B cell (primary cell): ENCODE data around the gene C1R. TPM values are rescaled to one million over a fixed set of nuclear protein-coding genes. Genes with fewer than 3 reads are reported as not detected.

Experiments used
- ATAC-seq: fragments of 200-7000 bp; cut with Tn5 transposase; one replicate; pipeline ENCODE4 v1.10.0; 2021; ENCODE audit warnings: low read depth, mild to moderate bottlenecking, moderate number of reproducible peaks, moderate library complexity
- CTCF ChIA-PET: fragments of 350-600 bp; sonication (Branson Sonifier 250); formaldehyde crosslinking; loops from one replicate; lab custom pipeline; 2021; ENCODE audit warnings: antibody characterized with exemption, inconsistent platforms; lab: Charles Lee
- POLR2A ChIA-PET: fragments of 350-600 bp; sonication (Branson Sonifier 250); formaldehyde crosslinking; loops from one replicate; lab custom pipeline; 2021; ENCODE audit warnings: antibody characterized with exemption; lab: Charles Lee
- DNase-seq: peaks from one replicate; pipeline ENCODE4 v3.0.0; 2013
- H2AFZ ChIP-seq: 2 replicates; pipeline ENCODE4 v1.6.1; 2012; ENCODE audit warnings: mild to moderate bottlenecking, low read depth, low read length; ENCODE audit not compliant: insufficient read depth, poor library complexity, severe bottlenecking
- H3K27ac ChIP-seq, 2 donors: 1 replicate in 1 of 2; 2 replicates in 1 of 2; pipeline ENCODE4 v1.5.1; 2012 to 2013; ENCODE audit warnings: low read length in 2 of 2, mild to moderate bottlenecking in 2 of 2, moderate library complexity in 1 of 2
- H3K27me3 ChIP-seq, 4 experiments: fragments of 200-600 bp in 1 of 4; sonication (generic) in 1 of 4; replicated peaks in 1 of 4; 1 replicate in 2 of 4; 2 replicates in 2 of 4; pipeline versions ENCODE4 v1.6.1 to v1.7.0; 2013 to 2016; ENCODE audit warnings: low read length in 3 of 4, mild to moderate bottlenecking in 2 of 4, mixed read lengths in 1 of 4, moderate library complexity in 1 of 4; ENCODE audit not compliant: insufficient read depth in 4 of 4, control insufficient read depth in 3 of 4; ENCODE audit errors: control extremely low read depth in 1 of 4
- H3K36me3 ChIP-seq, 2 experiments: replicated peaks in 1 of 2; 1 replicate in 1 of 2; 2 replicates in 1 of 2; pipeline versions ENCODE4 v1.6.1 to v1.7.1; 2013; ENCODE audit warnings: low read length in 1 of 2; ENCODE audit not compliant: insufficient read depth in 2 of 2, control insufficient read depth in 1 of 2; ENCODE audit errors: control extremely low read depth in 1 of 2, extremely low read depth in 1 of 2
- H3K4me1 ChIP-seq, 2 donors: fragments of 200-600 bp in 1 of 2; sonication (generic) in 1 of 2; 1 replicate in 1 of 2; 2 replicates in 1 of 2; pipeline versions ENCODE4 v1.5.1 to v1.6.1; 2013 to 2017; ENCODE audit warnings: low read length in 2 of 2; ENCODE audit not compliant: control insufficient read depth in 2 of 2, insufficient read depth in 2 of 2
- H3K4me2 ChIP-seq: replicated peaks from 2 replicates; pipeline ENCODE3; 2012; ENCODE audit warnings: mild to moderate bottlenecking, low read depth, low read length; ENCODE audit not compliant: poor library complexity, severe bottlenecking
- H3K4me3 ChIP-seq, 5 experiments: fragments of 200-600 bp in 1 of 5; sonication (generic) in 1 of 5; 1 replicate in 3 of 5; 2 replicates in 2 of 5; pipeline versions ENCODE4 v1.5.1 to v1.7.0; 2011 to 2016; ENCODE audit warnings: low read length in 4 of 5, mild to moderate bottlenecking in 4 of 5, low read depth in 2 of 5, control low read depth in 1 of 5, moderate library complexity in 1 of 5; ENCODE audit not compliant: insufficient read depth in 1 of 5; ENCODE audit errors: control extremely low read depth in 1 of 5, extremely low read depth in 1 of 5
- H3K79me2 ChIP-seq: fragments of 200-600 bp; sonication (generic); one replicate; pipeline ENCODE4 v1.6.0; 2016; ENCODE audit warnings: low read length; ENCODE audit not compliant: control insufficient read depth, insufficient read depth
- H3K9ac ChIP-seq: fragments of 200-600 bp; sonication (generic); 2 replicates; pipeline ENCODE4 v1.6.1; 2017; ENCODE audit warnings: mild to moderate bottlenecking, low read length, moderate library complexity
- H3K9me3 ChIP-seq, 3 donors: one replicate each; pipeline versions ENCODE4 v1.6.1 to v1.7.1; 2013; ENCODE audit warnings: low read length in 2 of 3; ENCODE audit not compliant: control insufficient read depth in 2 of 3, insufficient read depth in 1 of 3; ENCODE audit errors: control extremely low read depth in 1 of 3
- H4K20me1 ChIP-seq: 2 replicates; pipeline ENCODE4 v1.6.0; 2012; ENCODE audit warnings: mild to moderate bottlenecking, low read length; ENCODE audit not compliant: insufficient read depth, control insufficient read depth, poor library complexity, severe bottlenecking
- H3K27ac Mint-ChIP-seq: one replicate; pipeline ENCODE4 v1.8.0; 2021; ENCODE audit warnings: mixed read lengths
- H3K27me3 Mint-ChIP-seq: one replicate; pipeline ENCODE4 v1.8.0; 2021; ENCODE audit warnings: mixed read lengths
- H3K4me1 Mint-ChIP-seq: one replicate; pipeline ENCODE4 v1.8.0; 2021; ENCODE audit warnings: mixed read lengths
- H3K4me3 Mint-ChIP-seq: one replicate; pipeline ENCODE4 v1.8.0; 2021; ENCODE audit warnings: mixed read lengths
- H3K9me3 Mint-ChIP-seq: one replicate; pipeline ENCODE4 v1.8.0; 2022; ENCODE audit warnings: mixed read lengths; ENCODE audit not compliant: insufficient read depth
- CTCF ChIP-seq: fragments of 200-600 bp; IDR thresholded peaks from one replicate; pipeline ENCODE4 v1.8.0; 2022; ENCODE audit warnings: antibody characterized with exemption, mild to moderate bottlenecking
- EZH2 ChIP-seq: IDR thresholded peaks from 2 replicates; pipeline ENCODE4 v1.6.1; 2012; ENCODE audit warnings: borderline replicate concordance, low read depth, mild to moderate bottlenecking, moderate library complexity, low read length; ENCODE audit not compliant: insufficient read depth, poor library complexity, severe bottlenecking
- WGBS: methylation state at CpG from one replicate; pipeline ENCODE4 v1.1.5; 2013; ENCODE audit warnings: missing lambda C conversion rate; ENCODE audit not compliant: insufficient coverage; 5-methylcytosine and 5-hydroxymethylcytosine counted together
- intact Hi-C: fragments of 100-400 bp; cut with micrococcal nuclease; formaldehyde crosslinking; loops from one replicate; pipeline ENCODE4 v1.10.0; 2022
- polyA plus RNA-seq: library from polyadenylated mRNA; depleted of rRNA; stranded (reverse); fragments of >200 nt; gene quantifications from 2 replicates; pipeline ENCODE4 v1.2.3, GENCODE V29; 2012
- total RNA-seq, 2 donors: library from RNA; stranded (reverse); fragments of 120-200 nt in 1 of 2; gene quantifications; 1 replicate in 1 of 2; 2 replicates in 1 of 2; pipeline versions ENCODE4 v1.2.3 to v1.2.4, GENCODE V29; 2013 to 2022

C1R gene
- total and polyA plus RNA-seq, 2 donors (not counting 1 experiment from before 2014, with no cell fraction given) = 1.5 to 2.0 TPM

GRCh38 chr12:7068994-7069346, 23.3 kb downstream of the C1R start:
- CTCF ChIA-PET = no interaction called here
- H3K4me1 ChIP-seq = no peaks in the 10 kb centered on the region
- no peak overlapping the region for H3K4me3 Mint-ChIP-seq
- DNase-seq (no peak), ATAC-seq (no peak)
- TF ChIP-seq CTCF = no peak
- no peak for TF ChIP-seq EZH2
- no peaks in the 10 kb centered on the region for H3K27me3 ChIP-seq
- WGBS = 69% methylated on average over 2 of the region's 2 CpGs
- peaks cover 34% of the 10 kb centered on the region for H3K27me3 Mint-ChIP-seq
- no peak overlapping the region for H3K4me2 ChIP-seq
- intact Hi-C loops = no loop called here
- POLR2A ChIA-PET = no interaction called here
- H3K27ac Mint-ChIP-seq = no peak overlapping the region
- no peaks in the 10 kb centered on the region for H3K9me3 ChIP-seq
- no peak overlapping the region for H3K27ac ChIP-seq
- no peak overlapping the region for H3K9ac ChIP-seq
- no peaks in the 10 kb centered on the region for H3K79me2 ChIP-seq
- H3K9me3 Mint-ChIP-seq = no peaks in the 10 kb centered on the region
- H3K36me3 ChIP-seq = no peaks in the 10 kb centered on the region
- no peaks in the 10 kb centered on the region for H4K20me1 ChIP-seq
- no peak overlapping the region for H2AFZ ChIP-seq
- H3K4me1 Mint-ChIP-seq = no peaks in the 10 kb centered on the region
- no peak overlapping the region for H3K4me3 ChIP-seq

DNA sequence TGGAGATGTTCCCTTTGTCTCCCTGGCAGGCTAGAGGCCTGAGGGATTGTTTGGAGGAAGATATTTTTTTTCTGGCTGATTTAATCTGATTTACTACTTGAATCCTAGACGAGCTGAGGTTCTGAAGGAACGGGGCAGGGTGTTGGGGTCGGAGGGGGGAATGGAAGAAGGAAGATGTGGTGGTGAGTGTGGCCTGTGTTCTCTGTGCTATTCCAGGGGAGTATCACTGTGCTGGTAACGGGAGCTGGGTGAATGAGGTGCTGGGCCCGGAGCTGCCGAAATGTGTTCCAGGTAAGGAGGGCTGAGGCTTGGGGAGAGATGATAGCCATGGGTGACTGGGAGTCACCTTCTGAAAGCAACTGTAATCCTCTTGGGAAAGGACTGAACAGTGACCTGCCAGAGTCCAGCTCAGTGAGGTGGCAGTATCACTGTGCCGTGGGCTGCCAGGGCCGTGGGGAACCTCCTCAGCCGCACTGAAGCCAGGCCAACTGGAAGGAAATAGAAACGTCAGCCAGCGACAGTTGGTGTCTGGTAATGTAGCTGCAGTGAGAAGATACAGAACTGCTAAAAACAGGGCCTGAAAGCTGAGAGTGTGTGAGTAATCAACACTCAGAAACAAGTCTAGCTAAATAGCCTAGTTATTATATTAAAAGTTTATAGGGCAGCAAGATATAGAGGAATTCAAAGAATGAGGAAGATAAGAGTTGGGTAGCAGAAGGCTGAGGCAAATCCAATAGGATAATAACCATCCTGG, 23.8 kb downstream of the C1R start:
- no peak overlapping the region for H3K4me2 ChIP-seq
- peaks cover 30% of the 10 kb centered on the region for H3K27me3 Mint-ChIP-seq
- H3K9me3 Mint-ChIP-seq = no peaks in the 10 kb centered on the region
- DNase-seq = no peak
- no peak overlapping the region for H3K4me3 ChIP-seq
- 73% methylated on average over 8 of the region's 11 CpGs for WGBS
- POLR2A ChIA-PET = no interaction called here
- H3K27ac ChIP-seq = no peak overlapping the region
- CTCF ChIA-PET = no interaction called here
- H3K9ac ChIP-seq = no peak overlapping the region
- no peaks in the 10 kb centered on the region for H3K4me1 Mint-ChIP-seq
- H3K27me3 ChIP-seq = no peaks in the 10 kb centered on the region
- no peaks in the 10 kb centered on the region for H4K20me1 ChIP-seq
- no peaks in the 10 kb centered on the region for H3K36me3 ChIP-seq
- no peak for ATAC-seq
- H3K4me3 Mint-ChIP-seq = no peak overlapping the region
- no peak for TF ChIP-seq EZH2
- TF ChIP-seq CTCF = no peak
- H3K79me2 ChIP-seq = no peaks in the 10 kb centered on the region
- intact Hi-C loops = no loop called here
- no peak overlapping the region for H3K27ac Mint-ChIP-seq
- H3K4me1 ChIP-seq = no peaks in the 10 kb centered on the region
- H2AFZ ChIP-seq = no peak overlapping the region
- H3K9me3 ChIP-seq = no peaks in the 10 kb centered on the region
